ENCODE results near the gene AP2S1.

The AP2S1 gene

DNA sequence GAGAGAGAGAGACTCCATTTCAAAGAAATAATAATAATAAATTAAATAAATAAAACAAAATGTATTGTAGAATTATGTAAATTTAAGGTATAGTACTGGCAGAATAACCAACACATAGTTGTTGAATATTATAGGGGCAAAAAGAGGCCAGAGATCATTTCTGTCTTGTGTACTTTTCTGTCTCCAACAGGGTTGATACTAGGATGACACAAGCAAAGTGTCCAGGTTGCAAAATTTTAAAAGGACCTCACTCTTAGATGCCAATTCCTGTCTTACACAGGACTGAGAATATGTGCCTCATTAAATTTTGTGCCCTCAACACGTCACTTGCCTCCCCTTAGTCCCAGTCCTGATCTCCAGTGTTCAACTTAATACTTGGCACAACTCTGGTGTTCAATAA is 2.2 kb upstream of the AP2S1 start:
- H3K36me3 ChIP-seq (ENCODE audit: insufficient read depth, low read length): no peaks in the 10 kb centered on the region
- no peaks in the 10 kb centered on the region for H3K9me3 ChIP-seq (ENCODE audit: low read length)
- H3K4me3 ChIP-seq (ENCODE audit: low read depth in 1 of 2, low read length in 2 of 2): no peak overlapping the region
- H3K4me1 ChIP-seq (ENCODE audit: insufficient read depth, low read length): peaks cover 31% of the 10 kb centered on the region
- no peak overlapping the region for H3K9ac ChIP-seq (ENCODE audit: low read length)
- no peak overlapping the region for H3K27ac ChIP-seq (ENCODE audit: low read depth, low read length)
- H3K27me3 ChIP-seq (ENCODE audit: control insufficient read depth in 1 of 2, insufficient read depth in 2 of 2, low read length in 2 of 2): no peaks in the 10 kb centered on the region

DNA sequence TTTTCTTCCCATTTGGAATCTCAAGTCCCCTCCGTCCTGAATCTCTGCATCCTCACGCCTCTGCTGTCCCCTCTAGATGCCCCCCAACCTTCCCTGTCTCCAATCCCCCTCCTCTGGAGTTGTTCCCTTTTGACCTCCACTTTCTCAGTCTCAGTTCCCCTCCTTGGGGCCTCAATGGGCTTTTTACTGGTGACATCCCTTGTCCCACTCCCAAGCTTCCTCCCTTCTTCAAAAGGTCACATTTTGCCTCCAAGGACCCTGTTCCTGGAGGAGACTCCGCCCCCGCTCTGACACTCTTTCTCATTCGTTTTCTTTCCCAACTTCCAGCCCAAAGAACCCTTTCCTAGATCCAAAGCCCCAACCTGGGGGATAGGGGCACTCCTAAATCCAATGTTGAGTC is 1.0 kb downstream of the AP2S1 start:
- peaks cover 36% of the 10 kb centered on the region for H3K4me1 ChIP-seq (ENCODE audit: insufficient read depth, low read length)
- no peaks in the 10 kb centered on the region for H3K9me3 ChIP-seq (ENCODE audit: low read length)
- peak overlapping the region; percentile 97 for H3K9ac ChIP-seq (ENCODE audit: low read length)
- peak overlapping the region; percentile 77 for H3K27ac ChIP-seq (ENCODE audit: low read depth, low read length)
- H3K27me3 ChIP-seq (ENCODE audit: control insufficient read depth in 1 of 2, insufficient read depth in 2 of 2, low read length in 2 of 2): no peaks in the 10 kb centered on the region
- peak overlapping the region; percentile 55 to 95 for H3K4me3 ChIP-seq (ENCODE audit: low read depth in 1 of 2, low read length in 2 of 2)
- H3K36me3 ChIP-seq (ENCODE audit: insufficient read depth, low read length): peaks cover under 1% of the 10 kb centered on the region

DNA sequence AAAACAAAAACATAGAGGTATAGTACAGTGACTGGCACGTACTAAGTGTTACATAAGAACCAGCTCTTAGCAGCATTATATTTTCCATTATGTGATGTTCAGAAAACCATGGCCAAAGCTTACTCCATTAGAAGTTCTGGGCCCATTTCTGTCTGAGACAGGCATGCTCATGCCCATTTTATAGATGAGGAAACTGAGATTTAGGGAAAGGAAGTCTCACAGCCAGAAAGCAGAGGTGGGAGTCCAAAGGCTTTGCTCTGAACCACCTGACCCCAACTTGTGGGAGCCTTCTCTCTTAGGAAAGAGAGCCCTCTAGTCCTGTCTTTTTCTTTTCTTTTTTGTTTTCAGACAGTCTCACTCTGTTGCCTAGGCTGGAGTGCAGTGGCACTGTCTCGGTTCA is 2.3 kb downstream of the AP2S1 start:
- Histone ChIP-seq H3K9me3 (ENCODE audit: low read length) (no peaks in the 10 kb centered on the region), H3K27ac (ENCODE audit: low read depth, low read length) (no peak overlapping the region), H3K4me1 (ENCODE audit: insufficient read depth, low read length) (peaks cover 36% of the 10 kb centered on the region), H3K36me3 (ENCODE audit: insufficient read depth, low read length) (peaks cover 9% of the 10 kb centered on the region), H3K9ac (ENCODE audit: low read length) (no peak overlapping the region), H3K27me3 (ENCODE audit: control insufficient read depth in 1 of 2, insufficient read depth in 2 of 2, low read length in 2 of 2) (no peaks in the 10 kb centered on the region), H3K4me3 (ENCODE audit: low read depth in 1 of 2, low read length in 2 of 2) (no peak overlapping the region)

DNA sequence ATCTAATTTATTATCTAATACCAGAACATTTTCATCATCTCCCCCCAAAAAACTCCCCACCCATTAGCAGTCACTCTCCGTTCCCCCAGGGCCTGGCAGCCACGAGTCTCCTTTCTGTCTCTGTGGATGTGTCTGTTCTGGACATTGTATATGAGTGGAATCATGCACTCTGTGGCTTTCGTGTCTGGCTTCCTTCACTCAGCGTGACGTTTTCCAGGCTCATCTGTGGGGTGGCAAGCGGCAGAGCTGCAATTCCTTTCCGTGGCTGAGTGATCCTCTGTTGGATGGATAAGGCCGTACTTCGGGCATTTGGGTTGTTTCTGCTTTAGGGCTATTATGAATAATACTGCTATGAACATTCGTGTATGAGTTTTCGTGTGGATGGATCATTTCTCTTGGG is 3.1 kb downstream of the AP2S1 start:
- Histone ChIP-seq H3K36me3 (ENCODE audit: insufficient read depth, low read length) (peaks cover 18% of the 10 kb centered on the region), H3K27me3 (ENCODE audit: control insufficient read depth in 1 of 2, insufficient read depth in 2 of 2, low read length in 2 of 2) (no peaks in the 10 kb centered on the region), H3K9me3 (ENCODE audit: low read length) (no peaks in the 10 kb centered on the region), H3K27ac (ENCODE audit: low read depth, low read length) (peak overlapping the region; percentile 48), H3K9ac (ENCODE audit: low read length) (no peak overlapping the region), H3K4me1 (ENCODE audit: insufficient read depth, low read length) (peaks cover 36% of the 10 kb centered on the region), H3K4me3 (ENCODE audit: low read depth in 1 of 2, low read length in 2 of 2) (no peak overlapping the region)

DNA sequence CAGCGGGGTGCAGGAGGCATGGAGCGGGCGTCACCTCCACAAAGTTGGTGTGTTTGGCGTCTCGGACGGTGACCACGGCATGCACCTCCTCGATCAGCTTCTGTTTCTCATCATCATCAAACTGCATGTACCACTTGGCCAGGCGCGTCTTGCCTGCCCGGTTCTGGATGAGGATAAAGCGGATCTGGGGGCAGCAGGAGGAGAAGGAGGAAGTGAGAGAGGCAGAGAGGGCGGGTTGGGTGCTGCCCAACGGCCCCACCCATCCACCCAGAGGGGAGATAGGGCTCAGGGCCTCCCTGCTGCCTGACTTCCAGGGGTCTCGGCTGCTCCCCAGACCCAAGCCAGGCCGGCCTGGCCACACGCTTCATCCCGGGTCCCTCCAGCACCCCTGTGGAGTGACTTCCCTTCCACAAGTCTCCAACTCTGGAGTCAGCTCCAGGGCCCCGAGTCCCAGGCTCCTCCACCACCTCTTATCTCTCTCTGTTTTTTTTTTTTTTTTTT is 4.6 kb downstream of the AP2S1 start:
- Histone ChIP-seq H3K4me1 (ENCODE audit: insufficient read depth, low read length) (peaks cover 43% of the 10 kb centered on the region), H3K27ac (ENCODE audit: low read depth, low read length) (no peak overlapping the region), H3K27me3 (ENCODE audit: control insufficient read depth in 1 of 2, insufficient read depth in 2 of 2, low read length in 2 of 2) (no peaks in the 10 kb centered on the region), H3K9ac (ENCODE audit: low read length) (no peak overlapping the region), H3K36me3 (ENCODE audit: insufficient read depth, low read length) (peaks cover 22% of the 10 kb centered on the region), H3K4me3 (ENCODE audit: low read depth in 1 of 2, low read length in 2 of 2) (no peak overlapping the region), H3K9me3 (ENCODE audit: low read length) (no peaks in the 10 kb centered on the region)

DNA sequence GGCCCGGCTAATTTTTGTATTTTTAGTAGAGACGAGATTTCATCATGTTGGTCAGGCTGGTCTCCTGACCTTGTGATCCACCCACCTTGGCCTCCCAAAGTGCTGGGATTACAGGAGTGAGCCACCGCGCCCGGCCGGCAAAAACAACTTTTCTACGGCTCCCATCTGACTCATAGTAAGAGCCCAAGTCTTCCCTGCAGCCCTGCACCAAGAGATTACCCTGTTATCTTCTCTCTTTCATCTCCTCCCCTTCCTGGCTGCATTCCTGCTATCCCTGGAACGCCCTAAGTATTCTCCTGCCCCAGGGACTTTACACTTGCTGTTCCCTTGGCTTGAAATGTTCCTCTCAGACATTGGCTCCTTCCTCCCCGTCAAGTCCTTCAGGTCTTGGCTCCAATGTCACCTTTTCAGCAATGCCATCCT is 6.6 kb downstream of the AP2S1 start:
- Histone ChIP-seq H3K36me3 (ENCODE audit: insufficient read depth, low read length) (peaks cover 28% of the 10 kb centered on the region), H3K27me3 (ENCODE audit: control insufficient read depth in 1 of 2, insufficient read depth in 2 of 2, low read length in 2 of 2) (no peaks in the 10 kb centered on the region), H3K4me3 (ENCODE audit: low read depth in 1 of 2, low read length in 2 of 2) (no peak overlapping the region), H3K9ac (ENCODE audit: low read length) (no peak overlapping the region), H3K27ac (ENCODE audit: low read depth, low read length) (no peak overlapping the region), H3K9me3 (ENCODE audit: low read length) (no peaks in the 10 kb centered on the region), H3K4me1 (ENCODE audit: insufficient read depth, low read length) (peaks cover 46% of the 10 kb centered on the region)

DNA sequence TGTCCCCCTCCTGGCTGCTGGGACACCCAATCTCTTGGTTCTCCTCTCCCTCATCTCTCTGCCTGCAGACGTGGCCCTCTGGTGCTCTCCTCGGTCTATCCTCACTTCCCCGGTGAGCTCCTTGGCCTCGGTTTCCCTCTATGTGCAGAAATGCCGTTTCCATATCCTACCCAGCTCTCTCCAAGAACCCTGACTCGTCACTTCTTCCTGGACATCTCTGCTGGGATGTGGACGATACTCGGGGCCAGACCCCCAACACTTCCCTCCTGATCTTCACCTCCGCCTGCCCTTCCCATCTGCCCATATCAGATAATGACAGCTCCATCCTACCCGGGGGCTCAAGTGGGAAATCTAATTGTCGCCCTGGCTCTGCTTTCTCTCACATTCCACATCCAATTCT is 7.9 kb downstream of the AP2S1 start:
- Histone ChIP-seq H3K9ac (ENCODE audit: low read length) (no peak overlapping the region), H3K9me3 (ENCODE audit: low read length) (no peaks in the 10 kb centered on the region), H3K4me1 (ENCODE audit: insufficient read depth, low read length) (peaks cover 36% of the 10 kb centered on the region), H3K4me3 (ENCODE audit: low read depth in 1 of 2, low read length in 2 of 2) (no peak overlapping the region), H3K36me3 (ENCODE audit: insufficient read depth, low read length) (peaks cover 35% of the 10 kb centered on the region), H3K27ac (ENCODE audit: low read depth, low read length) (no peak overlapping the region), H3K27me3 (ENCODE audit: control insufficient read depth in 1 of 2, insufficient read depth in 2 of 2, low read length in 2 of 2) (no peaks in the 10 kb centered on the region)

DNA sequence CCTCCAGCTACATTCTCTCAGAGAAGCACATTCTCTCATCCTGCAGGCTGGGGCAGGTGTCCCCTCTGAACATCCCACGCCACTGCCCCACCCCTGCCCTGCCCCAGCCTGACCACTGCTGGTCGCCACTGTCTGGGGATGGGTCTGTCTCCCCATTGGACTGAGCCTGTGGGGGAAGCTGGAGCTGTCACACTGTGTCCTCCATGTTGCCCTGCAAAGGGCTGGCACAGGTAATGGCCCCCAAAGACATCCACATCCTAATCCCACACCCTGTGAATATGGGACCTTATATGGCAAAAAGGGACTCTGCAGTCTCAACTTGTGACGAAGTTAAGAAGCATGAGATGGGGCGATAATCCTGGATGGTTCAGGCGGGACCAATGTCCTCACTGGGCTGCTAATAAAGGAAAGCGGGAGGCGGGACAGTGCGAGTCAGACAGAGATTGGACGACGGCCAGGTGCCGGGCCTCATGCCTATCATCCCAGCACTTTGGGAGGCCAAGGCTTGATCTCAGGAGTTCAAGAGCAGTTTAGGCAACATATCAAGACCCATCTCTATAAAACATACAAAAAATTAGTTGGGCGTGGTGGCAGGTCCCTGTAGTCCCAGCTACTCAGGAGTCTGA is 9.1 kb downstream of the AP2S1 start:
- Histone ChIP-seq H3K27ac (ENCODE audit: low read depth, low read length) (no peak overlapping the region), H3K36me3 (ENCODE audit: insufficient read depth, low read length) (peaks cover 37% of the 10 kb centered on the region), H3K9me3 (ENCODE audit: low read length) (no peaks in the 10 kb centered on the region), H3K9ac (ENCODE audit: low read length) (no peak overlapping the region), H3K27me3 (ENCODE audit: control insufficient read depth in 1 of 2, insufficient read depth in 2 of 2, low read length in 2 of 2) (no peaks in the 10 kb centered on the region), H3K4me3 (ENCODE audit: low read depth in 1 of 2, low read length in 2 of 2) (no peak overlapping the region), H3K4me1 (ENCODE audit: insufficient read depth, low read length) (peaks cover 33% of the 10 kb centered on the region)

DNA sequence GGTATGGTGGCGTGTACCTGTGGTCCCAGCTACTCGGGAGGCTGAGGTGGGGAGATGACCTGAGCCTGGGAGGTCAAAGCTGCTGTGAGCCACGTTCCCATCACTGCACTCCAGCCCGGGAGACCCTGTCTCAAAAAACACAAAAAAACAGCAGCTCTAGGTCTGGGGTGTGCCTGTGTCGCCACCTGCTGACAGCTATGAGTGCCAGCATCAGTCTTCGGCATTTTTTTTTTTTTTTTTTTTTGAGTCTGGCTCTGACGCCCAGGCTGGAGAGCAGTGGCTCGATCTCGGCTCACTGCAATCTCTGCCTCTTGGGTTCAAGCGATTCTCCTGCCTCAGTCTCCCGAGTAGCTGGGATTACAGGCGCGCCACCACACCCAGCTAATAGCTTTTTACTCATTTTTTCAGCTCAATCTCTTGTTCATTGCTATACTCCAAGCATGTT is 10.1 kb downstream of the AP2S1 start:
- Histone ChIP-seq H3K9ac (ENCODE audit: low read length) (no peak overlapping the region), H3K4me3 (ENCODE audit: low read depth in 1 of 2, low read length in 2 of 2) (no peak overlapping the region), H3K27me3 (ENCODE audit: control insufficient read depth in 1 of 2, insufficient read depth in 2 of 2, low read length in 2 of 2) (no peaks in the 10 kb centered on the region), H3K4me1 (ENCODE audit: insufficient read depth, low read length) (peaks cover 28% of the 10 kb centered on the region), H3K27ac (ENCODE audit: low read depth, low read length) (no peak overlapping the region), H3K36me3 (ENCODE audit: insufficient read depth, low read length) (peaks cover 37% of the 10 kb centered on the region), H3K9me3 (ENCODE audit: low read length) (no peaks in the 10 kb centered on the region)

DNA sequence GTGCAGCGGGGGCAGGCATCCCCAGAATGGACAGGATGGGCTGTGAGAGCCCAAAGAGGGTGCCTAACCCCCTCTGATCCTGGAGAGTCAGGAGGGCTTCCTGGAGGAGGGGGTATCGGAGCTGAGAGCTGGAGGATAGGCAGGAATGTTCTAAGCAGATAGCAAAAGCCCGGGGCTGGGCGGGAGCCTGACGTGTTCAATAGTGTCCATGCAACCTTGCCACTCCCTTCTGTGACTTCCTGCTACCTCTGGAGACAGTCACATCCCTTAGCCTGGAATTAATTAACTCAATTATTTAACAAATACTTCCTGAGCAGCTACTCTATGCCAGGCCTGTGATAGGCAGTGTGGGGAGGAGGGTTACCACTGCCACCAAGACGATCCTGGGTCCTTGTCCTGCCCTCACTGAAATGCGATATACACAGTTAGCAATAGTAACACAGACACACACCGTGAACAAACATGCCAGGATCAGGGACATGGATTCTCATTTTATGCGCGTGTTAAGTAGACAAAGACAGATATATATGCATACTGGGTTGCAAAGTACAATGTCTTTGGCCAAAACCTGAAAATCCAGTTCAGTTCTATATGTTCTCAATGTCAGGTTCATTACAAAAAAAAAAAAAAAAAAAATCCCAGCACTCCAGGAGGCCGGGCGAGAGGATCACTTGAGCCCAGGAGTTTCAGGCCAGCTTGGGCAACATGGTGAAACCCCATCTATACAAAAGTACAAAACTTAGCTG is 10.7 kb downstream of the AP2S1 start:
- Histone ChIP-seq H3K9ac (ENCODE audit: low read length) (no peak overlapping the region), H3K4me3 (ENCODE audit: low read depth in 1 of 2, low read length in 2 of 2) (no peak overlapping the region), H3K9me3 (ENCODE audit: low read length) (no peaks in the 10 kb centered on the region), H3K4me1 (ENCODE audit: insufficient read depth, low read length) (peaks cover 28% of the 10 kb centered on the region), H3K27me3 (ENCODE audit: control insufficient read depth in 1 of 2, insufficient read depth in 2 of 2, low read length in 2 of 2) (no peaks in the 10 kb centered on the region), H3K27ac (ENCODE audit: low read depth, low read length) (no peak overlapping the region), H3K36me3 (ENCODE audit: insufficient read depth, low read length) (peaks cover 37% of the 10 kb centered on the region)

DNA sequence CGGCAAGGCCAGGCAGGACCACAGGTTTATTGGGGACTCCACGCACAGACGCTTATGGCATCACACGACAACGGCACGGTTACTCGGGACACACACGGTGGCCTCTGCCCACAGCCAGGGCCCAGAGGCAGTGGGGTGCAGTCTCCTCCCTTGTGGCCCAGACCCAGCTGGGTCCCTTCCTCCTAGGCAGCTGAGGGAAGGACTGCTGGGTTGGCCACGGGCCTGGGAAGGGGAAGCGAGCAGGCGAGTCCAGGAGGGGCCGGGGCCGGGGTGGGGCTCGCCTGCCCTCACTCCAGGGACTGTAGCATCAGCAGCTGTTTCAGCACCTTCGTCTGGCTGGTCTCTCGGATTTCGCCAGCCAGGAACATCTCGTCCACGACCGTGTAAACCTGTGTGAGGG is 12.5 kb downstream of the AP2S1 start:
- Histone ChIP-seq H3K9ac (ENCODE audit: low read length) (no peak overlapping the region), H3K9me3 (ENCODE audit: low read length) (no peaks in the 10 kb centered on the region), H3K27me3 (ENCODE audit: control insufficient read depth in 1 of 2, insufficient read depth in 2 of 2, low read length in 2 of 2) (no peaks in the 10 kb centered on the region), H3K36me3 (ENCODE audit: insufficient read depth, low read length) (peaks cover 26% of the 10 kb centered on the region), H3K4me3 (ENCODE audit: low read depth in 1 of 2, low read length in 2 of 2) (no peak overlapping the region), H3K4me1 (ENCODE audit: insufficient read depth, low read length) (peaks cover 28% of the 10 kb centered on the region), H3K27ac (ENCODE audit: low read depth, low read length) (no peak overlapping the region)

DNA sequence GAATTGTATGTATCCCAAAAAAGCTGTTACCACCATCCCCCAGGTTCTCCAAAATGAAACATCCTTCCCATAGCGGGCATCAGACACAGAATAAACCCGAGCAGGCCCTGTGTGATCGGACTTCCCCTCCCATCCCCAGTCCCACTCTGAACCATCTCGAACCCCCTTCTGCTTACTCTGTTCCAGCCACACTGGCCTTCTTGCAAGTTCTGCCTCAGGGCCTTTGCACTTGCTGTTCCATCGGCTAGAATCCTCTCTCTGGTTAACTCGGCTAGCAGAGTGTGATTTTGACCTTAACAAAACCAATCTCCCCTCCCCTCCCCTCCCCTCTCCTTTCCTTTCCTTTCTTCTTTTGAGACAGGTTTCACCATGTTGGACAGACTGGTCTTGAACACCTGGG is 15.7 kb downstream of the AP2S1 start:
- H3K27ac ChIP-seq (ENCODE audit: low read depth, low read length): no peak overlapping the region
- no peak overlapping the region for H3K9ac ChIP-seq (ENCODE audit: low read length)
- no peaks in the 10 kb centered on the region for H3K27me3 ChIP-seq (ENCODE audit: control insufficient read depth in 1 of 2, insufficient read depth in 2 of 2, low read length in 2 of 2)
- no peak overlapping the region for H3K4me3 ChIP-seq (ENCODE audit: low read depth in 1 of 2, low read length in 2 of 2)
- H3K36me3 ChIP-seq (ENCODE audit: insufficient read depth, low read length): peaks cover 13% of the 10 kb centered on the region
- peaks cover 11% of the 10 kb centered on the region for H3K4me1 ChIP-seq (ENCODE audit: insufficient read depth, low read length)
- no peaks in the 10 kb centered on the region for H3K9me3 ChIP-seq (ENCODE audit: low read length)
